DMS114 treated with DMSO at 0.1 percent for 48 hours (cell line): ENCODE results near the gene INMT.
"Not testable (repeated sequence)": the region's sequence is repeated elsewhere in the genome, so short reads cannot be mapped to it uniquely, and the experiment has no call there.

ENCODE experiments used
- DNase-seq: peaks from one replicate; lab custom pipeline; 2025; ENCODE audit not compliant: unreplicated experiment; lab: John Stamatoyannopoulos, UW

INMT gene

GRCh38 chr7:30751696-30752273, at the start of gene INMT:
TSS of gene INMT (plus strand) at chr7:30752135. CDS start at chr7:30752151, 16 bp downstream.
- no peak for DNase-seq

- DNase-seq = no peak
Measured at GRCh38 chr7:30702200-30702599, 49.7 kb upstream of the INMT start.

GRCh38 chr7:30703756-30704155, 48.2 kb upstream of the INMT start:
- no peak for DNase-seq

- no peak for DNase-seq
Measured at GRCh38 chr7:30705008-30705407, 46.9 kb upstream of the INMT start.

GRCh38 chr7:30705596-30705995, 46.3 kb upstream of the INMT start:
- DNase-seq = no peak

- DNase-seq = no peak
Measured at GRCh38 chr7:30706316-30706715, 45.6 kb upstream of the INMT start.

GRCh38 chr7:30706908-30707307, 45.0 kb upstream of the INMT start:
- DNase-seq = no peak

- DNase-seq = no peak
Measured at GRCh38 chr7:30707391-30708357, 44.3 kb upstream of the INMT start.

GRCh38 chr7:30708412-30708811, 43.5 kb upstream of the INMT start:
- no peak for DNase-seq

- DNase-seq = no peak
Measured at GRCh38 chr7:30708983-30709382, 43.0 kb upstream of the INMT start.

- DNase-seq = no peak
Measured at GRCh38 chr7:30709549-30709948, 42.4 kb upstream of the INMT start.

- no peak for DNase-seq
Measured at GRCh38 chr7:30710669-30711068, 41.3 kb upstream of the INMT start.

- no peak for DNase-seq
Measured at GRCh38 chr7:30713392-30713791, 38.5 kb upstream of the INMT start.

- no peak for DNase-seq
Measured at GRCh38 chr7:30714129-30714528, 37.8 kb upstream of the INMT start.

GRCh38 chr7:30717181-30717580, 34.8 kb upstream of the INMT start:
- DNase-seq = no peak

- not testable (repeated sequence) for DNase-seq
Measured at GRCh38 chr7:30719434-30719833, 32.5 kb upstream of the INMT start.

GRCh38 chr7:30721211-30721610, 30.7 kb upstream of the INMT start:
- DNase-seq = no peak

GRCh38 chr7:30722187-30722586, 29.7 kb upstream of the INMT start:
- no peak for DNase-seq

GRCh38 chr7:30722671-30723070, 29.3 kb upstream of the INMT start:
- DNase-seq = no peak

GRCh38 chr7:30723776-30724175, 28.2 kb upstream of the INMT start:
- DNase-seq = no peak

- DNase-seq = no peak
Measured at GRCh38 chr7:30726296-30727006, 25.5 kb upstream of the INMT start.
